H1 (cell line): ENCODE measurements around the gene TMEM255B. TPM values are rescaled to one million over a fixed set of nuclear protein-coding genes. Genes with fewer than 3 reads are reported as not detected.

Source experiments
- CTCF ChIA-PET: fragments of 300-600 bp; sonication (Branson Sonifier 250); formaldehyde crosslinking; loops from one replicate; lab custom pipeline; 2021; ENCODE audit not compliant: partially characterized antibody; lab: Charles Lee
- POLR2A ChIA-PET: fragments of 300-600 bp; sonication (Branson Sonifier 250); formaldehyde crosslinking; loops from one replicate; lab custom pipeline; 2021; ENCODE audit warnings: inconsistent platforms; ENCODE audit not compliant: partially characterized antibody; lab: Charles Lee
- DNase-seq, 2 experiments: peaks; one replicate each; pipeline versions ENCODE4 v3.0.0 to v3.0.0-alpha.2; 2010 to 2022; ENCODE audit warnings: low spot score in 2 of 2, low read depth in 1 of 2, mixed read lengths in 1 of 2
- FAIRE-seq: peaks from 2 replicates; lab custom pipeline; 2011; peaks lifted over from hg19 to GRCh38; lab: Jason Lieb, UNC
- H2AFZ ChIP-seq: 2 replicates; pipeline ENCODE4 v1.8.1; 2012; ENCODE audit warnings: low read length, inconsistent platforms
- H2AK5ac ChIP-seq: 2 replicates; pipeline ENCODE4 v1.6.1; 2013; ENCODE audit warnings: low read depth, low read length
- H2BK120ac ChIP-seq: replicated peaks from 2 replicates; pipeline ENCODE3; 2013; ENCODE audit warnings: low read depth, low read length, inconsistent platforms
- H2BK12ac ChIP-seq: 2 replicates; pipeline ENCODE4 v1.6.1; 2013; ENCODE audit warnings: low read depth, low read length
- H2BK15ac ChIP-seq: 2 replicates; pipeline ENCODE4 v1.6.1; 2013; ENCODE audit warnings: low read length
- H2BK20ac ChIP-seq: 2 replicates; pipeline ENCODE4 v1.6.1; 2013; ENCODE audit warnings: low read length
- H2BK5ac ChIP-seq: 2 replicates; pipeline ENCODE4 v1.6.1; 2013; ENCODE audit warnings: low read depth, low read length
- H3K14ac ChIP-seq: 2 replicates; pipeline ENCODE4 v1.6.1; 2013; ENCODE audit warnings: inconsistent platforms; ENCODE audit not compliant: insufficient read length
- H3K18ac ChIP-seq: 2 replicates; pipeline ENCODE4 v1.6.1; 2013; ENCODE audit warnings: low read length; ENCODE audit errors: extremely low read depth
- H3K23ac ChIP-seq: 2 replicates; pipeline ENCODE4 v1.6.1; 2013; ENCODE audit warnings: inconsistent platforms; ENCODE audit not compliant: insufficient read length
- H3K23me2 ChIP-seq: 2 replicates; pipeline ENCODE4 v1.6.1; 2013; ENCODE audit warnings: low read depth, low read length
- H3K27ac ChIP-seq: 2 replicates; pipeline ENCODE4 v1.6.1; 2011; ENCODE audit warnings: low read depth, low read length, inconsistent platforms
- H3K27me3 ChIP-seq, 4 experiments: replicated peaks in 1 of 4; 1 replicate in 1 of 4; 2 replicates in 3 of 4; pipeline versions ENCODE4 v1.6.1 to v1.8.1; 2011 to 2013; ENCODE audit warnings: low read length in 3 of 4, mild to moderate bottlenecking in 3 of 4, inconsistent platforms in 2 of 4, mixed read lengths in 2 of 4, moderate library complexity in 1 of 4; ENCODE audit not compliant: control insufficient read depth in 3 of 4, insufficient read depth in 3 of 4; ENCODE audit errors: extremely low read depth in 1 of 4
- H3K36me3 ChIP-seq, 4 experiments: 2 replicates each; pipeline versions ENCODE4 v1.6.1 to v1.8.1; 2011 to 2013; ENCODE audit warnings: mild to moderate bottlenecking in 4 of 4, low read length in 3 of 4, moderate library complexity in 2 of 4, control low read depth in 1 of 4, inconsistent platforms in 1 of 4; ENCODE audit not compliant: insufficient read depth in 4 of 4, control insufficient read depth in 2 of 4
- H3K4ac ChIP-seq: replicated peaks from 2 replicates; pipeline ENCODE3; 2013; ENCODE audit warnings: low read length, low read depth, mixed read lengths, inconsistent platforms; ENCODE audit not compliant: insufficient read length
- H3K4me1 ChIP-seq, 4 experiments: replicated peaks in 1 of 4; 1 replicate in 1 of 4; 2 replicates in 3 of 4; pipeline versions ENCODE4 v1.6.1 to v1.8.1; 2011 to 2013; ENCODE audit warnings: low read length in 3 of 4, inconsistent platforms in 2 of 4, mixed read lengths in 1 of 4; ENCODE audit not compliant: insufficient read depth in 4 of 4, control insufficient read depth in 3 of 4
- H3K4me2 ChIP-seq, 2 experiments: 2 replicates each; pipeline versions ENCODE4 v1.6.1 to v1.8.1; 2011 to 2013; ENCODE audit warnings: low read depth in 2 of 2, low read length in 2 of 2, control low read depth in 1 of 2, inconsistent platforms in 1 of 2, mild to moderate bottlenecking in 1 of 2; ENCODE audit not compliant: insufficient read depth in 1 of 2
- H3K4me3 ChIP-seq, 4 experiments: fragments of 200-600, 300-600 bp in 1 of 4; sonication (generic), shearing (Covaris generic), sonication (Bioruptor Twin) in 1 of 4; 2 replicates each; pipeline versions ENCODE4 v1.5.1 to v1.8.1; 2011 to 2016; ENCODE audit warnings: low read length in 4 of 4, low read depth in 3 of 4, control low read depth in 2 of 4, inconsistent platforms in 2 of 4, mild to moderate bottlenecking in 2 of 4, mixed read lengths in 1 of 4, moderate library complexity in 1 of 4; ENCODE audit not compliant: insufficient read depth in 2 of 4; ENCODE audit errors: extremely low read depth in 1 of 4
- H3K56ac ChIP-seq: replicated peaks from 2 replicates; pipeline ENCODE3; 2013; ENCODE audit warnings: low read depth, mild to moderate bottlenecking, mixed read lengths, low read length, inconsistent platforms; ENCODE audit not compliant: insufficient read length
- H3K79me1 ChIP-seq: 2 replicates; pipeline ENCODE4 v1.6.1; 2013; ENCODE audit warnings: low read depth, low read length, control low read depth
- H3K79me2 ChIP-seq, 2 experiments: 2 replicates each; pipeline versions ENCODE4 v1.6.1 to v1.8.1; 2012 to 2013; ENCODE audit warnings: low read length in 2 of 2, mild to moderate bottlenecking in 2 of 2, inconsistent platforms in 1 of 2; ENCODE audit not compliant: insufficient read depth in 2 of 2, control insufficient read depth in 1 of 2
- H3K9ac ChIP-seq, 4 experiments: replicated peaks in 1 of 4; 1 replicate in 1 of 4; 2 replicates in 3 of 4; pipeline versions ENCODE4 v1.6.1 to v1.8.1; 2011 to 2013; ENCODE audit warnings: low read depth in 3 of 4, low read length in 3 of 4, control low read depth in 2 of 4, mild to moderate bottlenecking in 2 of 4, moderate library complexity in 2 of 4, inconsistent platforms in 1 of 4; ENCODE audit errors: extremely low read depth in 1 of 4
- H3K9me3 ChIP-seq, 2 experiments: 2 replicates each; pipeline versions ENCODE4 v1.6.1 to v1.8.1; 2012 to 2013; ENCODE audit warnings: mild to moderate bottlenecking in 2 of 2, moderate library complexity in 2 of 2, control low read depth in 1 of 2, inconsistent platforms in 1 of 2, low read depth in 1 of 2, low read length in 1 of 2, mixed read lengths in 1 of 2; ENCODE audit not compliant: insufficient read depth in 2 of 2
- H4K20me1 ChIP-seq, 2 experiments: replicated peaks in 1 of 2; 2 replicates each; pipeline versions ENCODE3 to v1.8.1; 2011 to 2013; ENCODE audit warnings: inconsistent platforms in 2 of 2, low read length in 2 of 2, mild to moderate bottlenecking in 1 of 2; ENCODE audit not compliant: insufficient read depth in 2 of 2, control insufficient read depth in 1 of 2
- H4K5ac ChIP-seq: 2 replicates; pipeline ENCODE4 v1.6.1; 2013; ENCODE audit warnings: low read length, low read depth, mixed read lengths, inconsistent platforms; ENCODE audit not compliant: insufficient read length
- H4K8ac ChIP-seq: 2 replicates; pipeline ENCODE4 v1.8.0; 2013; ENCODE audit warnings: mild to moderate bottlenecking, moderate library complexity, low read length, inconsistent platforms; ENCODE audit not compliant: insufficient read depth; ENCODE audit errors: extremely low read depth
- H4K91ac ChIP-seq: replicated peaks from 2 replicates; pipeline ENCODE3; 2013; ENCODE audit warnings: low read length, mixed read lengths, inconsistent platforms; ENCODE audit not compliant: insufficient read length
- ATF2 ChIP-seq: IDR thresholded peaks from 2 replicates; pipeline ENCODE4 v1.6.1; 2012; ENCODE audit warnings: low read length, inconsistent platforms
- CTCF ChIP-seq, 3 experiments: IDR thresholded peaks; 1 replicate in 2 of 3; 2 replicates in 1 of 3; pipeline versions ENCODE4 v1.5.1 to v1.6.1; 2011; ENCODE audit warnings: low read length in 3 of 3, mild to moderate bottlenecking in 3 of 3, inconsistent platforms in 2 of 3, low read depth in 1 of 3, moderate library complexity in 1 of 3; ENCODE audit not compliant: insufficient read depth in 1 of 3; ENCODE audit errors: control extremely low read depth in 1 of 3
- GABPA ChIP-seq: IDR thresholded peaks from 2 replicates; pipeline ENCODE4 v1.6.1; 2011; ENCODE audit warnings: mild to moderate bottlenecking, low read length, moderate library complexity, borderline replicate concordance; ENCODE audit not compliant: insufficient read depth
- JUND ChIP-seq: IDR thresholded peaks from 2 replicates; pipeline ENCODE4 v1.6.1; 2011; ENCODE audit warnings: mild to moderate bottlenecking, improper control_type of control experiment, low read length
- MAFK ChIP-seq: IDR thresholded peaks from 2 replicates; pipeline ENCODE4 v1.6.1; 2012; ENCODE audit warnings: low read depth, mild to moderate bottlenecking, improper control_type of control experiment, low read length
- RBBP5 ChIP-seq: IDR thresholded peaks from 2 replicates; pipeline ENCODE4 v1.7.1; 2012; ENCODE audit warnings: low read depth, mild to moderate bottlenecking, inconsistent platforms, low read length, moderate library complexity, borderline replicate concordance
- SP2 ChIP-seq: IDR thresholded peaks from 2 replicates; pipeline ENCODE4 v1.6.1; 2012; ENCODE audit warnings: mild to moderate bottlenecking, low read length, inconsistent platforms
- SUZ12 ChIP-seq: fragments of 200-600 bp; sonication (generic); IDR thresholded peaks from 2 replicates; pipeline ENCODE4 v1.6.1; 2012; ENCODE audit warnings: mild to moderate bottlenecking, inconsistent platforms, low read length, moderate library complexity, mixed read lengths
- TEAD4 ChIP-seq: IDR thresholded peaks from 2 replicates; pipeline ENCODE4 v1.6.1; 2012; ENCODE audit warnings: low read depth, low read length, inconsistent platforms, mixed read lengths
- WGBS, 2 experiments: shearing (Covaris generic) in 1 of 2; methylation state at CpG; one replicate each; pipeline versions ENCODE4 v1.1.6 to v1.1.7; 2013 to 2015; ENCODE audit warnings: low lambda C conversion rate in 2 of 2, mixed read lengths in 2 of 2, inconsistent platforms in 1 of 2, low coverage in 1 of 2, missing lambda C conversion rate in 1 of 2; ENCODE audit not compliant: insufficient replicate concordance in 2 of 2, insufficient coverage in 1 of 2, insufficient read length in 1 of 2; ENCODE audit errors: extremely low coverage in 1 of 2, missing lambda C conversion rate in 1 of 2; 5-methylcytosine and 5-hydroxymethylcytosine counted together
- polyA plus RNA-seq, 7 experiments: library from polyadenylated mRNA; depleted of rRNA in 3 of 7; stranded (reverse) in 5 of 7; unstranded in 2 of 7; fragments of >200 nt in 5 of 7; fragments of 200-250 nt in 2 of 7; gene quantifications; 1 replicate in 5 of 7; 2 replicates in 1 of 7; 4 replicates in 1 of 7; pipeline versions ENCODE4 v1.2.1 to v1.2.3, GENCODE V29; 2011 to 2013; ENCODE audit warnings: missing spikeins in 2 of 7, mixed read lengths in 2 of 7
- total RNA-seq: library from RNA; stranded (reverse); fragmentation: NEBNext Ultra II Directional; extraction: Animal tissue kit (Norgen Biotek cat#: 25700); gene quantifications from 2 replicates; pipeline ENCODE4 v1.2.1, GENCODE V29; 2021

Gene TMEM255B
- total and polyA plus RNA-seq, 2 of the 8 experiments (the other 6 are each of a cell fraction or from before 2014, with no cell fraction given), result 3.4 to 4.4 TPM

GRCh38 chr13:113787694-113788093, 28.7 kb downstream of the TMEM255B start:
- peaks cover 0 to 3% of the 10 kb centered on the region in 2 experiments for H4K20me1 ChIP-seq
- no peak overlapping the region for H2AFZ ChIP-seq
- H3K4ac ChIP-seq, result no peak overlapping the region
- no peak overlapping the region for H3K23ac ChIP-seq
- H3K9ac ChIP-seq, result no peak overlapping the region
- peak overlapping the region; percentile 39; the same call in 1 of the 2 replicates for H2BK12ac ChIP-seq
- no peaks in the 10 kb centered on the region for H3K79me1 ChIP-seq
- ChIA-PET CTCF (interaction anchor here (1.2 kb wide), 1 partner anchor 215 kb away, joined by 4 read pairs; no protein-coding TSS in a partner anchor), POLR2A (no interaction called here)
- DNase-seq (no peak), FAIRE-seq (no peak)
- no peak overlapping the region for H2BK5ac ChIP-seq
- H2AK5ac ChIP-seq, result no peak overlapping the region
- H3K4me1 ChIP-seq, result peaks cover 0 to 6% (median 1%) of the 10 kb centered on the region in 4 experiments; a peak in 2 of 7 replicates
- H3K23me2 ChIP-seq, result peaks cover 6% of the 10 kb centered on the region; the same call in 1 of the 2 replicates
- H3K56ac ChIP-seq, result no peak overlapping the region
- no peak overlapping the region for H4K8ac ChIP-seq
- H4K91ac ChIP-seq, result peak overlapping the region; percentile 73
- no peak overlapping the region for H3K27ac ChIP-seq
- WGBS, 2 experiments, result 78% methylated on average over 10 of the region's 12 CpGs; no CpG with 5 or more reads in 1 of the 2 experiments
- no peak overlapping the region for H2BK120ac ChIP-seq
- peaks cover 3 to 7% of the 10 kb centered on the region in 2 experiments; a peak in 3 of 4 replicates for H3K9me3 ChIP-seq
- peaks cover 0 to 3% of the 10 kb centered on the region in 2 experiments; a peak in 1 of 4 replicates for H3K79me2 ChIP-seq
- no peak overlapping the region for H3K4me3 ChIP-seq
- H3K18ac ChIP-seq, result no peak overlapping the region
- H3K14ac ChIP-seq, result no peak overlapping the region
- no peak overlapping the region for H2BK20ac ChIP-seq
- no peak overlapping the region for H4K5ac ChIP-seq
- H3K36me3 ChIP-seq, result peaks cover 0 to 5% (median 0%) of the 10 kb centered on the region in 4 experiments; a peak in 1 of 8 replicates
- no peaks in the 10 kb centered on the region for H3K27me3 ChIP-seq
- no peak overlapping the region for H3K4me2 ChIP-seq
- peak overlapping the region; percentile 31; the same call in 1 of the 2 replicates for H2BK15ac ChIP-seq
- no peak for TF ChIP-seq SUZ12
- TF ChIP-seq CTCF (IDR thresholded peaks at IDR 0.05; ENCODE audit: control extremely low read depth in 1 of 3, insufficient read depth in 1 of 3, low read depth in 1 of 3, low read length in 3 of 3), result no peak
- TF ChIP-seq GABPA, result no peak
- no peak for TF ChIP-seq RBBP5
- no peak for TF ChIP-seq JUND
- TF ChIP-seq ATF2, result no peak
- TF ChIP-seq SP2, result no peak
- TF ChIP-seq MAFK, result no peak
- no peak for TF ChIP-seq TEAD4
